ENCODE data around the gene SKIC3. TPM values are rescaled to one million over a fixed set of nuclear protein-coding genes. Genes with fewer than 3 reads are reported as not detected.

Gene SKIC3
- total and polyA plus RNA-seq, 2 of the 13 experiments (the other 11 are each of a cell fraction or from before 2014, with no cell fraction given) = 36.9 to 61.5 TPM

DNA sequence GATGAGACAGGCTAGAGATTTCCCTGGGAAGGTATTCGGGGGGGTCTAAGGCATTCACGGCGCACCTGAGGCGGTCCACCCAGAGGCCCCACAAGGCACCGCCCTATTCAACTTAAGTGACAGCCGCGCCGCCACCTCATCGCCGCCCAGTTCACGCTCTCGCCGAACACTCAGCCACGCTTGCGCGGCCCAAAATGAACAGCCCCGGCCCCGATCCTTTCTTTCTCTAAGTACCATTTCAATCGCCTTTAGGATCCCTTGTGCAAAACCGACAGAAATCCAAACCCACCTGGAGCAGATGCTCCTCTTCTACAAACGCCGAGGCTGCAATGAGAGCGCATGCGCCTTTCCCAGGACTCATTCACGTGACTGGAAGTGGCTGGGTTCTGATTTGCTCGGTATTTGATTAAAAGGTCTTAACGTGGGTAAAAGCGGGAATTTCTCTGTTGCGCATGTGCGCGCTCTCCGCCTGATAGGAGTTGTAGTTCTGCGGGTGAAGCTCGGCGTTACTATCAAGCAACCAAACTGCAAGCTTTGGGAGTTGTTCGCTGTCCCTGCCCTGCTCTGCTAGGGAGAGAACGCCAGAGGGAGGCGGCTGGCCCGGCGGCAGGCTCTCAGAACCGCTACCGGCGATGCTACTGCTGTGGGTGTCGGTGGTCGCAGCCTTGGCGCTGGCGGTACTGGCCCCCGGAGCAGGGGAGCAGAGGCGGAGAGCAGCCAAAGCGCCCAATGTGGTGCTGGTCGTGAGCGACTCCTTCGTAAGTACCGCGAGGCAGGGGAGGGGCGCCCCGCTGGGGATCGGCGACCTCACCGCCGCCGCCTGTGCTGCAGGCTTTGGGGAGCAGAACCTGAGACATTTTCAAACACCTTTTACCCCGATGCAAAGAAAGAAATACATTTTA, at the start of gene SKIC3, which contains the start of gene ARSK (continued):
- TF ChIP-seq, protein P1, sequence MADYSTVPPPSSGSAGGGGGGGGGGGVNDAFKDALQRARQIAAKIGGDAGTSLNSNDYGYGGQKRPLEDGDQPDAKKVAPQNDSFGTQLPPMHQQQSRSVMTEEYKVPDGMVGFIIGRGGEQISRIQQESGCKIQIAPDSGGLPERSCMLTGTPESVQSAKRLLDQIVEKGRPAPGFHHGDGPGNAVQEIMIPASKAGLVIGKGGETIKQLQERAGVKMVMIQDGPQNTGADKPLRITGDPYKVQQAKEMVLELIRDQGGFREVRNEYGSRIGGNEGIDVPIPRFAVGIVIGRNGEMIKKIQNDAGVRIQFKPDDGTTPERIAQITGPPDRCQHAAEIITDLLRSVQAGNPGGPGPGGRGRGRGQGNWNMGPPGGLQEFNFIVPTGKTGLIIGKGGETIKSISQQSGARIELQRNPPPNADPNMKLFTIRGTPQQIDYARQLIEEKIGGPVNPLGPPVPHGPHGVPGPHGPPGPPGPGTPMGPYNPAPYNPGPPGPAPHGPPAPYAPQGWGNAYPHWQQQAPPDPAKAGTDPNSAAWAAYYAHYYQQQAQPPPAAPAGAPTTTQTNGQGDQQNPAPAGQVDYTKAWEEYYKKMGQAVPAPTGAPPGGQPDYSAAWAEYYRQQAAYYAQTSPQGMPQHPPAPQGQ (CRISPR knock-in tag; IDR thresholded peaks at IDR 0.05; ENCODE audit: borderline replicate concordance) = no peak
- TF ChIP-seq, protein P2, sequence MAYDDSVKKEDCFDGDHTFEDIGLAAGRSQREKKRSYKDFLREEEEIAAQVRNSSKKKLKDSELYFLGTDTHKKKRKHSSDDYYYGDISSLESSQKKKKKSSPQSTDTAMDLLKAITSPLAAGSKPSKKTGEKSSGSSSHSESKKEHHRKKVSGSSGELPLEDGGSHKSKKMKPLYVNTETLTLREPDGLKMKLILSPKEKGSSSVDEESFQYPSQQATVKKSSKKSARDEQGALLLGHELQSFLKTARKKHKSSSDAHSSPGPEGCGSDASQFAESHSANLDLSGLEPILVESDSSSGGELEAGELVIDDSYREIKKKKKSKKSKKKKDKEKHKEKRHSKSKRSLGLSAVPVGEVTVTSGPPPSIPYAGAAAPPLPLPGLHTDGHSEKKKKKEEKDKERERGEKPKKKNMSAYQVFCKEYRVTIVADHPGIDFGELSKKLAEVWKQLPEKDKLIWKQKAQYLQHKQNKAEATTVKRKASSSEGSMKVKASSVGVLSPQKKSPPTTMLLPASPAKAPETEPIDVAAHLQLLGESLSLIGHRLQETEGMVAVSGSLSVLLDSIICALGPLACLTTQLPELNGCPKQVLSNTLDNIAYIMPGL (CRISPR knock-in tag; IDR thresholded peaks at IDR 0.05; ENCODE audit: borderline replicate concordance in 1 of 2, low read depth in 1 of 2) = peak; percentile 74 to 83; a peak in 3 of 4 replicates
- TF ChIP-seq ZNF766 (CRISPR knock-in tag; IDR thresholded peaks at IDR 0.05; ENCODE audit: borderline replicate concordance) (peak; percentile 89; the same call in 1 of the 2 replicates), ZNF839 (CRISPR knock-in tag; IDR thresholded peaks at IDR 0.05; ENCODE audit: borderline replicate concordance) (peak; percentile 15; the same call in 1 of the 2 replicates), JDP2 (CRISPR knock-in tag; IDR thresholded peaks at IDR 0.05; ENCODE audit: borderline replicate concordance) (no peak), MAFK (conservative IDR thresholded peaks at IDR 0.05 in 1 of 2, IDR thresholded peaks at IDR 0.05 in 1 of 2; ENCODE audit: low read length in 2 of 2) (no peak; a peak in 1 of 4 replicates), ZNF790 (CRISPR knock-in tag; IDR thresholded peaks at IDR 0.05; ENCODE audit: borderline replicate concordance) (peak; percentile 50; the same call in 1 of the 2 replicates), FOXA1 (IDR thresholded peaks at IDR 0.05) (no peak), FOXA1 (CRISPR knock-in tag; IDR thresholded peaks at IDR 0.05) (0 out of 2 replicates have a peak, but pooled peaks have one; percentile 31), CBX5 (CRISPR knock-in tag; IDR thresholded peaks at IDR 0.05; ENCODE audit: borderline replicate concordance) (peak; percentile 68; the same call in 1 of the 2 replicates), ZNF282 (IDR thresholded peaks at IDR 0.05; ENCODE audit: partially characterized antibody) (no peak), ZNF224 (CRISPR knock-in tag; IDR thresholded peaks at IDR 0.05) (0 out of 2 replicates have a peak, but pooled peaks have one; percentile 55), ATF7-NPFF (CRISPR knock-in tag; IDR thresholded peaks at IDR 0.05; ENCODE audit: low read depth) (0 out of 2 replicates have a peak, but pooled peaks have one; percentile 32), ZFX (CRISPR knock-in tag; IDR thresholded peaks at IDR 0.05; ENCODE audit: low read depth) (peak; percentile 73), BORCS8-MEF2B (CRISPR knock-in tag; IDR thresholded peaks at IDR 0.05) (no peak), ZNF350 (CRISPR knock-in tag; IDR thresholded peaks at IDR 0.05; ENCODE audit: borderline replicate concordance, low read depth) (peak; percentile 85; the same call in 1 of the 2 replicates), ARHGAP35 (CRISPR knock-in tag; IDR thresholded peaks at IDR 0.05; ENCODE audit: borderline replicate concordance) (0 out of 2 replicates have a peak, but pooled peaks have one; percentile 71), REL (CRISPR knock-in tag; conservative IDR thresholded peaks at IDR 0.05) (no peak), FOSL2 (CRISPR knock-in tag; IDR thresholded peaks at IDR 0.05) (peak; percentile 44; the same call in 1 of the 2 replicates), SRSF1 (optimal IDR thresholded peaks at IDR 0.05; ENCODE audit: low read depth, low read length) (no peak)
- TF ChIP-seq, protein P3, sequence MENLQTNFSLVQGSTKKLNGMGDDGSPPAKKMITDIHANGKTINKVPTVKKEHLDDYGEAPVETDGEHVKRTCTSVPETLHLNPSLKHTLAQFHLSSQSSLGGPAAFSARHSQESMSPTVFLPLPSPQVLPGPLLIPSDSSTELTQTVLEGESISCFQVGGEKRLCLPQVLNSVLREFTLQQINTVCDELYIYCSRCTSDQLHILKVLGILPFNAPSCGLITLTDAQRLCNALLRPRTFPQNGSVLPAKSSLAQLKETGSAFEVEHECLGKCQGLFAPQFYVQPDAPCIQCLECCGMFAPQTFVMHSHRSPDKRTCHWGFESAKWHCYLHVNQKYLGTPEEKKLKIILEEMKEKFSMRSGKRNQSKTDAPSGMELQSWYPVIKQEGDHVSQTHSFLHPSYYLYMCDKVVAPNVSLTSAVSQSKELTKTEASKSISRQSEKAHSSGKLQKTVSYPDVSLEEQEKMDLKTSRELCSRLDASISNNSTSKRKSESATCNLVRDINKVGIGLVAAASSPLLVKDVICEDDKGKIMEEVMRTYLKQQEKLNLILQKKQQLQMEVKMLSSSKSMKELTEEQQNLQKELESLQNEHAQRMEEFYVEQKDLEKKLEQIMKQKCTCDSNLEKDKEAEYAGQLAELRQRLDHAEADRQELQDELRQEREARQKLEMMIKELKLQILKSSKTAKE (CRISPR knock-in tag; IDR thresholded peaks at IDR 0.05; ENCODE audit: borderline replicate concordance) = no peak
- TF ChIP-seq, protein P4, sequence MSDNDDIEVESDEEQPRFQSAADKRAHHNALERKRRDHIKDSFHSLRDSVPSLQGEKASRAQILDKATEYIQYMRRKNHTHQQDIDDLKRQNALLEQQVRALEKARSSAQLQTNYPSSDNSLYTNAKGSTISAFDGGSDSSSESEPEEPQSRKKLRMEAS (IDR thresholded peaks at IDR 0.05) = peak; percentile 72
